SKM-1 treated with dmso at 0.1 percent for 144 hours (cell line): ENCODE data around the gene MEIOB.

Experiments
- DNase-seq: peaks from one replicate; lab custom pipeline; 2025; ENCODE audit not compliant: unreplicated experiment; lab: John Stamatoyannopoulos, UW

MEIOB gene

GRCh38 chr16:1832838-1833454 is 39.0 kb downstream of the MEIOB start:
- no peak for DNase-seq

DNA sequence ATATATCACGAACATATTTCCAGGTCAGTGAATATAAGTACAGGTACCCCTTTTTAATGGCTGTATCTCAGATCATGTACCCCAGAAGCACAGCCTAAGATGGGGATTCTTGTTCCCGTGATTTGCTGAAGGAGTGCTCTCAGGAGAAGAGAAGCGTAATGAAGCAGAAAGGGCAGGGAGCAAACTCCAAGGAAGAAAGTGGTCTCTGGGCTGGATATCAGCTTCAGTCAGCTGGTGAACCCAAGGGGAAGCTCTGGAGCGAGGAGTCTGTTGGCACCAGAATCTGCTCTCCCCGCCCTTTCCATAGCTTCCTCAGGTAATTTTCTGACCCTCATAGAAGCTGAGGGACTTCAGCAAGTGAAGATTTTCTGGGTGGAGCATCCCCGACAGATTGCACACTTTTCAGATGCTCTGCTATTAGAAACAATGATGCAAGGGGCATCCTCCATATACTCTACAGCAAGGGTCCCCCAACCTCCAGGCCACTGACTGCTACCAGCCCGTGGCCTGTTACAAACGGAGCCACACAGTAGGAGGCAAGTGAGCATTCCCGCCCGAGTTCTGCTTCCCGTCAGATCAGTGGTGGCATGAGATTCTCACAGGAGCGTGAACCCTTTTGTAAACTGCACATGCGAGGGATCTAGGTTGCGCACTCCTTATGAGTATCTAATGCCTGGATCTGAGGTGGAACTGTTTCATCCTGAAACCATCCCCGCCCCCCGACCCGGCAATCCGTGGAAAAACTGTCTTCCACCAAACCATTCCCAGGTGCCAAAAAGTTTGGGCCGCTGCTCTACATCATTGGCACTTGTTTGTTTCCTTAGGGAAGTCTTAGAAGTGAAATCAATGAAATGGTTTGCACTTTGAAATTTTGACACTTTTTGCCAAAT is 40.5 kb downstream of the MEIOB start:
- DNase-seq, result no peak

DNA sequence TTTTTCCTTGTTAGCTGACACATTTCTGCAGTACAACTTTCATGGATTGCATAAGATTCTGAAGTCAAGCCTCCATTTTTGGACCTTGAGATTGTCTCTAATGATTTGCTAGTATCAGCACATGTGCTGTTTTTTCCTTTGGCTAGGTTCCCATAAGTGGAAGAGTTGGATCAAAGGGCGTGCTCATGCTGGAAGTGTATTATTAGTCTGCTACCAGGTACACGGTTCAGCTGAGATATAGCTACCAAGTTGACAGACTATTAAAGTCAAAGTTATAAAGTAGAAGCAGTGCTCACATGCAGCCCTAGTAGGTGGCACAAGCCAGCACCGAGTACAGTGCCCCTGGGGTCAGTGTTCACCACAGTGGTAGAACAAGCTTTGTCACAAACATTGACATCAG is 41.8 kb downstream of the MEIOB start:
- no peak for DNase-seq

- no peak for DNase-seq
Measured at GRCh38 chr16:1828645-1829410, 43.1 kb downstream of the MEIOB start.

- DNase-seq, result peak; percentile 76
Measured at GRCh38 chr16:1826691-1827573, 45.0 kb downstream of the MEIOB start, which contains the start of the genes FAHD1 and HAGH. TSS of gene FAHD1 (plus strand) at chr16:1827206. CDS start at chr16:1827239, 33 bp downstream. TSS of gene HAGH (minus strand) at chr16:1826825. CDS start at chr16:1826787, 38 bp downstream.

GRCh38 chr16:1825864-1826690 is 45.9 kb downstream of the MEIOB start:
- peak; percentile 49 for DNase-seq

GRCh38 chr16:1825381-1825863 is 46.5 kb downstream of the MEIOB start:
- DNase-seq, result no peak

- no peak for DNase-seq
Measured at GRCh38 chr16:1823821-1824220, 48.1 kb downstream of the MEIOB start.

- DNase-seq, result no peak
Measured at GRCh38 chr16:1822801-1823200, 49.2 kb downstream of the MEIOB start.

GRCh38 chr16:1821861-1822611 is 49.9 kb downstream of the MEIOB start:
- DNase-seq, result no peak

GRCh38 chr16:1820946-1821290 is 51.0 kb downstream of the MEIOB start:
- no peak for DNase-seq

- no peak for DNase-seq
Measured at GRCh38 chr16:1820096-1820945, 51.6 kb downstream of the MEIOB start.

- no peak for DNase-seq
Measured at GRCh38 chr16:1819611-1820010, 52.4 kb downstream of the MEIOB start.

- DNase-seq, result no peak
Measured at GRCh38 chr16:1818873-1819525, 53.0 kb downstream of the MEIOB start.

- no peak for DNase-seq
Measured at GRCh38 chr16:1818204-1818872, 53.6 kb downstream of the MEIOB start.

- DNase-seq, result no peak
Measured at GRCh38 chr16:1817716-1818115, 54.2 kb downstream of the MEIOB start.

GRCh38 chr16:1817276-1817589 is 54.7 kb downstream of the MEIOB start:
- DNase-seq, result no peak
